HCT116 (cell line): ENCODE measurements around the gene ATXN2. TPM values are rescaled to one million over a fixed set of nuclear protein-coding genes. Genes with fewer than 3 reads are reported as not detected.
A peak's percentile ranks its signal among the peaks of the same experiment; 100 is the strongest.

ENCODE experiments used
- ATAC-seq: fragments of 200-7000 bp; cut with Tn5 transposase; 2 replicates; pipeline ENCODE4 v1.9.1; 2020; ENCODE audit warnings: mild to moderate bottlenecking, moderate library complexity
- BruUV-seq: library from RNA; stranded (reverse); fragments of 400-500 nt; replicated peaks from 2 replicates; lab custom pipeline; 2021; lab: Mats Ljungman, UMichigan
- CTCF ChIA-PET: fragments of 300-600 bp; sonication (Branson Sonifier 250); formaldehyde crosslinking; loops from one replicate; lab custom pipeline; 2021; ENCODE audit warnings: antibody characterized with exemption; lab: Charles Lee
- POLR2A ChIA-PET: fragments of 300-600, 350-600 bp; sonication (Branson Sonifier 250); formaldehyde crosslinking; loops from one replicate; lab custom pipeline; 2021; ENCODE audit warnings: antibody characterized with exemption; lab: Charles Lee
- RAD21 ChIA-PET, 2 experiments: fragments of 300-600 bp; sonication (Branson Sonifier 250); formaldehyde crosslinking; loops; one replicate each; lab custom pipeline; 2023; ENCODE audit warnings: low total read pairs in 2 of 2; ENCODE audit not compliant: uncharacterized antibody in 2 of 2, unreplicated experiment in 2 of 2, low non-redundant PET in 1 of 2; lab: Charles Lee
- DNase-seq: peaks from one replicate; pipeline ENCODE4 v3.0.0-alpha.2; 2010; ENCODE audit warnings: low read depth, low spot score
- H2AFZ ChIP-seq: fragments of 200-600 bp; shearing (Covaris generic), sonication (generic); 2 replicates; pipeline ENCODE4 v1.6.1; 2017; ENCODE audit warnings: low read depth, mixed run types, mixed read lengths, antibody characterized with exemption, low read length; ENCODE audit not compliant: poor library complexity, severe bottlenecking
- H3K27ac ChIP-seq: 2 replicates; pipeline ENCODE4 v1.5.1; 2012; ENCODE audit warnings: low read depth, low read length
- H3K27me3 ChIP-seq: fragments of 200-600 bp; sonication (generic); 2 replicates; pipeline ENCODE4 v1.6.1; 2016; ENCODE audit warnings: mixed run types, low read length, mixed read lengths; ENCODE audit not compliant: insufficient read depth
- H3K36me3 ChIP-seq, 2 experiments: fragments of 200-500 bp in 1 of 2; fragments of 200-600 bp in 1 of 2; sonication (Bioruptor generic) in 1 of 2; sonication (generic) in 1 of 2; 2 replicates each; pipeline versions ENCODE4 v1.5.1 to v1.6.1; 2014 to 2016; ENCODE audit warnings: low read length in 2 of 2, inconsistent platforms in 1 of 2, mixed read lengths in 1 of 2, mixed run types in 1 of 2; ENCODE audit not compliant: insufficient read depth in 2 of 2, control insufficient read depth in 1 of 2
- H3K4me1 ChIP-seq, 2 experiments: fragments of 200-600 bp in 1 of 2; sonication (generic) in 1 of 2; 2 replicates each; pipeline versions ENCODE4 v1.5.1 to v1.6.1; 2012 to 2017; ENCODE audit warnings: low read length in 2 of 2, inconsistent platforms in 1 of 2, mild to moderate bottlenecking in 1 of 2, mixed read lengths in 1 of 2, mixed run types in 1 of 2, moderate library complexity in 1 of 2; ENCODE audit not compliant: insufficient read depth in 2 of 2, control insufficient read depth in 1 of 2
- H3K4me2 ChIP-seq: fragments of 200-600 bp; sonication (generic); 2 replicates; pipeline ENCODE4 v1.6.1; 2017; ENCODE audit warnings: mixed run types, low read length, mixed read lengths
- H3K4me3 ChIP-seq, 2 experiments: fragments of 200-600 bp in 1 of 2; sonication (generic) in 1 of 2; replicated peaks in 1 of 2; 2 replicates each; pipeline ENCODE4 v1.5.1; 2011 to 2016; ENCODE audit warnings: low read length in 2 of 2, control low read depth in 1 of 2, low read depth in 1 of 2, mild to moderate bottlenecking in 1 of 2, mixed read lengths in 1 of 2, mixed run types in 1 of 2
- H3K79me2 ChIP-seq: fragments of 200-600 bp; sonication (generic); 2 replicates; pipeline ENCODE4 v1.6.1; 2017; ENCODE audit warnings: mild to moderate bottlenecking, mixed run types, low read length, moderate library complexity, mixed read lengths; ENCODE audit not compliant: insufficient read depth
- H3K9ac ChIP-seq: fragments of 200-600 bp; sonication (generic); 2 replicates; pipeline ENCODE4 v1.6.1; 2016; ENCODE audit warnings: low read length, mixed read lengths
- H3K9me2 ChIP-seq: fragments of 200-600 bp; sonication (generic), shearing (Covaris generic); 2 replicates; pipeline ENCODE4 v1.6.1; 2017; ENCODE audit warnings: mixed run types, mild to moderate bottlenecking, moderate library complexity; ENCODE audit not compliant: insufficient read depth
- H3K9me3 ChIP-seq, 2 experiments: fragments of 200-500 bp in 1 of 2; fragments of 200-600 bp in 1 of 2; sonication (Bioruptor generic) in 1 of 2; sonication (generic) in 1 of 2; 2 replicates each; pipeline ENCODE4 v1.6.1; 2014 to 2017; ENCODE audit warnings: low read length in 2 of 2, mixed read lengths in 2 of 2, inconsistent platforms in 1 of 2, low read depth in 1 of 2, mild to moderate bottlenecking in 1 of 2, mixed run types in 1 of 2, moderate library complexity in 1 of 2; ENCODE audit not compliant: control insufficient read depth in 1 of 2, insufficient read depth in 1 of 2
- H4K20me1 ChIP-seq: fragments of 200-600 bp; sonication (generic), shearing (Covaris generic); 2 replicates; pipeline ENCODE4 v1.6.1; 2017; ENCODE audit warnings: mixed run types, mild to moderate bottlenecking, moderate library complexity; ENCODE audit not compliant: insufficient read depth
- ELF1 ChIP-seq: IDR thresholded peaks from 2 replicates; pipeline ENCODE4 v1.6.1; 2012; ENCODE audit warnings: low read depth, borderline replicate concordance
- RAD21 ChIP-seq: IDR thresholded peaks from 2 replicates; pipeline ENCODE4 v1.6.1; 2012; ENCODE audit warnings: low read depth, mild to moderate bottlenecking
- TCF7L2 ChIP-seq: IDR thresholded peaks from 2 replicates; pipeline ENCODE4 v1.7.0; 2011; ENCODE audit warnings: borderline replicate concordance, inconsistent platforms; ENCODE audit not compliant: insufficient read depth, insufficient read length; ENCODE audit errors: extremely low read depth
- intact Hi-C: fragments of 100-400 bp; cut with micrococcal nuclease; formaldehyde crosslinking; loops from 2 replicates; pipeline ENCODE4 v1.10.0; 2022
- total RNA-seq: library from RNA; stranded (reverse); gene quantifications from one replicate; pipeline ENCODE4 v1.2.1, GENCODE V29; 2021; ENCODE audit not compliant: unreplicated experiment
- TF ChIP-seq, protein P1 (sequence below): IDR thresholded peaks from 2 replicates; pipeline ENCODE4 v1.6.1; 2011; ENCODE audit warnings: mild to moderate bottlenecking, low read length, moderate library complexity; ENCODE audit not compliant: insufficient replicate concordance; ENCODE audit errors: extremely low read depth

Gene ATXN2
- total RNA-seq, 1 experiment from 2014 or later: 72.7 TPM

DNA sequence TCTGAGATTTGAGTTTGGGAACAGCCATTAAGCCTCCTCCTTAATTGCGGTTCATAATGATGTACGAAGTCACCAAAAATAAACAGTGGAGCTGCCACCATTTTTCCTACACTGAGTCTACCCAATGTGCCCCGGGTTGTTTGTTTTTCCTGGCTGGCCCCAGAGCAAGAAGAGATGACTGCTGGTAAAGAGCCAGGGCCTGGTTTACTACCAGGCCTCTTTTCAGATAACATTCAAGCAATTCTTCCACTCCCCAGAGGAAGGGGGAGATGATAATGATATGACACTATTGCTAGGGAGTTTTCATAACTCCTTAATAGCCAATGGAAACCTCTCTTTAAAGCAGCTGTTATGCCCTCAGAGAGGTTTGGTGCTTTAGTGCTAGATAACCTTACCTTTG is 44.3 kb upstream of the ATXN2 start (continued):
- TF ChIP-seq, protein P1, sequence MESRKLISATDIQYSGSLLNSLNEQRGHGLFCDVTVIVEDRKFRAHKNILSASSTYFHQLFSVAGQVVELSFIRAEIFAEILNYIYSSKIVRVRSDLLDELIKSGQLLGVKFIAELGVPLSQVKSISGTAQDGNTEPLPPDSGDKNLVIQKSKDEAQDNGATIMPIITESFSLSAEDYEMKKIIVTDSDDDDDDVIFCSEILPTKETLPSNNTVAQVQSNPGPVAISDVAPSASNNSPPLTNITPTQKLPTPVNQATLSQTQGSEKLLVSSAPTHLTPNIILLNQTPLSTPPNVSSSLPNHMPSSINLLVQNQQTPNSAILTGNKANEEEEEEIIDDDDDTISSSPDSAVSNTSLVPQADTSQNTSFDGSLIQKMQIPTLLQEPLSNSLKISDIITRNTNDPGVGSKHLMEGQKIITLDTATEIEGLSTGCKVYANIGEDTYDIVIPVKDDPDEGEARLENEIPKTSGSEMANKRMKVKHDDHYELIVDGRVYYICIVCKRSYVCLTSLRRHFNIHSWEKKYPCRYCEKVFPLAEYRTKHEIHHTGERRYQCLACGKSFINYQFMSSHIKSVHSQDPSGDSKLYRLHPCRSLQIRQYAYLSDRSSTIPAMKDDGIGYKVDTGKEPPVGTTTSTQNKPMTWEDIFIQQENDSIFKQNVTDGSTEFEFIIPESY: no peak
- TF ChIP-seq ELF1: no peak

DNA sequence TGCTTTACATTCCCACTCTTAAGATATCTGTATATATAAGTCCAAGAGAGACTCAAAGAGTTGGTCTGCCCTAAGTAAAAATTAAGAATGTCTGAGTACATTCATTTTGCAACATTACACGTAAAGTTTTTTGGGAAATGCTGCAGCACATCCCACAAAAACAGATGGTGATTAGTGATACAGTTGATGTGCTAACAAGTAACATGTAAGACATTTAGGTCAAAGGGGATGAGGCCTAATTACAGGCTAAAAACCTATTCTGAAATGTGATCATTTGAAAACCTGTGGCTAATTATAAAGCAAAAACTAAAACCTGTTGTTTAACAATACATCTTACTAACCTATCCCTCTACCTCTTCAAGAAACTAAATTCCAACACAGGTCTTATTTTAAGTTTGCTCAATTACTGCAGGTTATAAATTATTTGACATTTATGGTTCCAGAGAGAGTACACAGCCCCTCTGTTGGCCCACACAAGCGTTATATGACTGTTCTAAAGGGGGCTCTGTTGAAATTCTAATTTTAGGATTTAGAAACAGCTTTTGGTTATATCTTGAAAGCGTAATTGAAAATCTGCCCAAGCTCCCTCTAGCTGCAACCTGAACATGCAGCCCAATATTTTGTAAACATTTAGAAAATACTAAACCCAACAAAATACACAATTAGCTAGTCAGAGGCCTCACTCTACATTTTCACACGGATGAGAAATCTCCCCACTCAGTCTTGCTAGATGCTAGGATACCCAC is 43.7 kb upstream of the ATXN2 start:
- no peak overlapping the region for H3K4me3 ChIP-seq
- H4K20me1 ChIP-seq: no peaks in the 10 kb centered on the region
- no peaks in the 10 kb centered on the region for H3K27me3 ChIP-seq
- intact Hi-C loops: no loop called here
- DNase-seq: no peak
- TF ChIP-seq RAD21 (0 out of 2 replicates have a peak, but pooled peaks have one; percentile 7), TCF7L2 (no peak)
- H3K27ac ChIP-seq: no peak overlapping the region
- BruUV-seq: no TSS peak
- no peak overlapping the region for H2AFZ ChIP-seq
- no peak for ATAC-seq
- H3K9me3 ChIP-seq: no peaks in the 10 kb centered on the region
- CTCF ChIA-PET: no interaction called here
- RAD21 ChIA-PET: no interaction called here
- POLR2A ChIA-PET: no interaction called here
- peaks cover 5 to 12% of the 10 kb centered on the region in 2 experiments; a peak in 2 of 4 replicates for H3K36me3 ChIP-seq
- H3K4me1 ChIP-seq: peaks cover 0 to 8% of the 10 kb centered on the region in 2 experiments; a peak in 2 of 4 replicates
- H3K9me2 ChIP-seq: no peaks in the 10 kb centered on the region
- no peak overlapping the region for H3K9ac ChIP-seq
- no peak overlapping the region for H3K4me2 ChIP-seq
- H3K79me2 ChIP-seq: no peaks in the 10 kb centered on the region
